H1 (cell line): ENCODE data around the gene MBOAT2. TPM values are rescaled to one million over a fixed set of nuclear protein-coding genes. Genes with fewer than 3 reads are reported as not detected.

Experiments used
- CTCF ChIA-PET: fragments of 300-600 bp; sonication (Branson Sonifier 250); formaldehyde crosslinking; loops from one replicate; lab custom pipeline; 2021; ENCODE audit not compliant: partially characterized antibody; lab: Charles Lee
- POLR2A ChIA-PET: fragments of 300-600 bp; sonication (Branson Sonifier 250); formaldehyde crosslinking; loops from one replicate; lab custom pipeline; 2021; ENCODE audit warnings: inconsistent platforms; ENCODE audit not compliant: partially characterized antibody; lab: Charles Lee
- DNase-seq, 2 experiments: peaks; one replicate each; pipeline versions ENCODE4 v3.0.0 to v3.0.0-alpha.2; 2010 to 2022; ENCODE audit warnings: low spot score in 2 of 2, low read depth in 1 of 2, mixed read lengths in 1 of 2
- FAIRE-seq: peaks from 2 replicates; lab custom pipeline; 2011; peaks lifted over from hg19 to GRCh38; lab: Jason Lieb, UNC
- H2AFZ ChIP-seq: 2 replicates; pipeline ENCODE4 v1.8.1; 2012; ENCODE audit warnings: low read length, inconsistent platforms
- H2AK5ac ChIP-seq: 2 replicates; pipeline ENCODE4 v1.6.1; 2013; ENCODE audit warnings: low read depth, low read length
- H2BK120ac ChIP-seq: replicated peaks from 2 replicates; pipeline ENCODE3; 2013; ENCODE audit warnings: low read depth, low read length, inconsistent platforms
- H2BK12ac ChIP-seq: 2 replicates; pipeline ENCODE4 v1.6.1; 2013; ENCODE audit warnings: low read depth, low read length
- H2BK15ac ChIP-seq: 2 replicates; pipeline ENCODE4 v1.6.1; 2013; ENCODE audit warnings: low read length
- H2BK20ac ChIP-seq: 2 replicates; pipeline ENCODE4 v1.6.1; 2013; ENCODE audit warnings: low read length
- H2BK5ac ChIP-seq: 2 replicates; pipeline ENCODE4 v1.6.1; 2013; ENCODE audit warnings: low read depth, low read length
- H3K14ac ChIP-seq: 2 replicates; pipeline ENCODE4 v1.6.1; 2013; ENCODE audit warnings: inconsistent platforms; ENCODE audit not compliant: insufficient read length
- H3K18ac ChIP-seq: 2 replicates; pipeline ENCODE4 v1.6.1; 2013; ENCODE audit warnings: low read length; ENCODE audit errors: extremely low read depth
- H3K23ac ChIP-seq: 2 replicates; pipeline ENCODE4 v1.6.1; 2013; ENCODE audit warnings: inconsistent platforms; ENCODE audit not compliant: insufficient read length
- H3K23me2 ChIP-seq: 2 replicates; pipeline ENCODE4 v1.6.1; 2013; ENCODE audit warnings: low read depth, low read length
- H3K27ac ChIP-seq: 2 replicates; pipeline ENCODE4 v1.6.1; 2011; ENCODE audit warnings: low read depth, low read length, inconsistent platforms
- H3K27me3 ChIP-seq, 4 experiments: replicated peaks in 1 of 4; 1 replicate in 1 of 4; 2 replicates in 3 of 4; pipeline versions ENCODE4 v1.6.1 to v1.8.1; 2011 to 2013; ENCODE audit warnings: low read length in 3 of 4, mild to moderate bottlenecking in 3 of 4, inconsistent platforms in 2 of 4, mixed read lengths in 2 of 4, moderate library complexity in 1 of 4; ENCODE audit not compliant: control insufficient read depth in 3 of 4, insufficient read depth in 3 of 4; ENCODE audit errors: extremely low read depth in 1 of 4
- H3K36me3 ChIP-seq, 4 experiments: 2 replicates each; pipeline versions ENCODE4 v1.6.1 to v1.8.1; 2011 to 2013; ENCODE audit warnings: mild to moderate bottlenecking in 4 of 4, low read length in 3 of 4, moderate library complexity in 2 of 4, control low read depth in 1 of 4, inconsistent platforms in 1 of 4; ENCODE audit not compliant: insufficient read depth in 4 of 4, control insufficient read depth in 2 of 4
- H3K4ac ChIP-seq: replicated peaks from 2 replicates; pipeline ENCODE3; 2013; ENCODE audit warnings: low read length, low read depth, mixed read lengths, inconsistent platforms; ENCODE audit not compliant: insufficient read length
- H3K4me1 ChIP-seq, 4 experiments: replicated peaks in 1 of 4; 1 replicate in 1 of 4; 2 replicates in 3 of 4; pipeline versions ENCODE4 v1.6.1 to v1.8.1; 2011 to 2013; ENCODE audit warnings: low read length in 3 of 4, inconsistent platforms in 2 of 4, mixed read lengths in 1 of 4; ENCODE audit not compliant: insufficient read depth in 4 of 4, control insufficient read depth in 3 of 4
- H3K4me2 ChIP-seq, 2 experiments: 2 replicates each; pipeline versions ENCODE4 v1.6.1 to v1.8.1; 2011 to 2013; ENCODE audit warnings: low read depth in 2 of 2, low read length in 2 of 2, control low read depth in 1 of 2, inconsistent platforms in 1 of 2, mild to moderate bottlenecking in 1 of 2; ENCODE audit not compliant: insufficient read depth in 1 of 2
- H3K4me3 ChIP-seq, 4 experiments: fragments of 200-600, 300-600 bp in 1 of 4; sonication (generic), shearing (Covaris generic), sonication (Bioruptor Twin) in 1 of 4; 2 replicates each; pipeline versions ENCODE4 v1.5.1 to v1.8.1; 2011 to 2016; ENCODE audit warnings: low read length in 4 of 4, low read depth in 3 of 4, control low read depth in 2 of 4, inconsistent platforms in 2 of 4, mild to moderate bottlenecking in 2 of 4, mixed read lengths in 1 of 4, moderate library complexity in 1 of 4; ENCODE audit not compliant: insufficient read depth in 2 of 4; ENCODE audit errors: extremely low read depth in 1 of 4
- H3K56ac ChIP-seq: replicated peaks from 2 replicates; pipeline ENCODE3; 2013; ENCODE audit warnings: low read depth, mild to moderate bottlenecking, mixed read lengths, low read length, inconsistent platforms; ENCODE audit not compliant: insufficient read length
- H3K79me1 ChIP-seq: 2 replicates; pipeline ENCODE4 v1.6.1; 2013; ENCODE audit warnings: low read depth, low read length, control low read depth
- H3K79me2 ChIP-seq, 2 experiments: 2 replicates each; pipeline versions ENCODE4 v1.6.1 to v1.8.1; 2012 to 2013; ENCODE audit warnings: low read length in 2 of 2, mild to moderate bottlenecking in 2 of 2, inconsistent platforms in 1 of 2; ENCODE audit not compliant: insufficient read depth in 2 of 2, control insufficient read depth in 1 of 2
- H3K9ac ChIP-seq, 4 experiments: replicated peaks in 1 of 4; 1 replicate in 1 of 4; 2 replicates in 3 of 4; pipeline versions ENCODE4 v1.6.1 to v1.8.1; 2011 to 2013; ENCODE audit warnings: low read depth in 3 of 4, low read length in 3 of 4, control low read depth in 2 of 4, mild to moderate bottlenecking in 2 of 4, moderate library complexity in 2 of 4, inconsistent platforms in 1 of 4; ENCODE audit errors: extremely low read depth in 1 of 4
- H3K9me3 ChIP-seq, 2 experiments: 2 replicates each; pipeline versions ENCODE4 v1.6.1 to v1.8.1; 2012 to 2013; ENCODE audit warnings: mild to moderate bottlenecking in 2 of 2, moderate library complexity in 2 of 2, control low read depth in 1 of 2, inconsistent platforms in 1 of 2, low read depth in 1 of 2, low read length in 1 of 2, mixed read lengths in 1 of 2; ENCODE audit not compliant: insufficient read depth in 2 of 2
- H4K20me1 ChIP-seq, 2 experiments: replicated peaks in 1 of 2; 2 replicates each; pipeline versions ENCODE3 to v1.8.1; 2011 to 2013; ENCODE audit warnings: inconsistent platforms in 2 of 2, low read length in 2 of 2, mild to moderate bottlenecking in 1 of 2; ENCODE audit not compliant: insufficient read depth in 2 of 2, control insufficient read depth in 1 of 2
- H4K5ac ChIP-seq: 2 replicates; pipeline ENCODE4 v1.6.1; 2013; ENCODE audit warnings: low read length, low read depth, mixed read lengths, inconsistent platforms; ENCODE audit not compliant: insufficient read length
- H4K8ac ChIP-seq: 2 replicates; pipeline ENCODE4 v1.8.0; 2013; ENCODE audit warnings: mild to moderate bottlenecking, moderate library complexity, low read length, inconsistent platforms; ENCODE audit not compliant: insufficient read depth; ENCODE audit errors: extremely low read depth
- H4K91ac ChIP-seq: replicated peaks from 2 replicates; pipeline ENCODE3; 2013; ENCODE audit warnings: low read length, mixed read lengths, inconsistent platforms; ENCODE audit not compliant: insufficient read length
- CHD7 ChIP-seq: fragments of 300-600 bp; sonication (generic); IDR thresholded peaks from 2 replicates; pipeline ENCODE4 v1.7.1; 2012; ENCODE audit warnings: low read length, moderate library complexity, mild to moderate bottlenecking, inconsistent platforms; ENCODE audit not compliant: insufficient replicate concordance
- WGBS, 2 experiments: shearing (Covaris generic) in 1 of 2; methylation state at CpG; one replicate each; pipeline versions ENCODE4 v1.1.6 to v1.1.7; 2013 to 2015; ENCODE audit warnings: low lambda C conversion rate in 2 of 2, mixed read lengths in 2 of 2, inconsistent platforms in 1 of 2, low coverage in 1 of 2, missing lambda C conversion rate in 1 of 2; ENCODE audit not compliant: insufficient replicate concordance in 2 of 2, insufficient coverage in 1 of 2, insufficient read length in 1 of 2; ENCODE audit errors: extremely low coverage in 1 of 2, missing lambda C conversion rate in 1 of 2; 5-methylcytosine and 5-hydroxymethylcytosine counted together
- polyA plus RNA-seq, 7 experiments: library from polyadenylated mRNA; depleted of rRNA in 3 of 7; stranded (reverse) in 5 of 7; unstranded in 2 of 7; fragments of >200 nt in 5 of 7; fragments of 200-250 nt in 2 of 7; gene quantifications; 1 replicate in 5 of 7; 2 replicates in 1 of 7; 4 replicates in 1 of 7; pipeline versions ENCODE4 v1.2.1 to v1.2.3, GENCODE V29; 2011 to 2013; ENCODE audit warnings: missing spikeins in 2 of 7, mixed read lengths in 2 of 7
- total RNA-seq: library from RNA; stranded (reverse); fragmentation: NEBNext Ultra II Directional; extraction: Animal tissue kit (Norgen Biotek cat#: 25700); gene quantifications from 2 replicates; pipeline ENCODE4 v1.2.1, GENCODE V29; 2021

The MBOAT2 gene
- total and polyA plus RNA-seq, 2 of the 8 experiments (the other 6 are each of a cell fraction or from before 2014, with no cell fraction given), result 11.2 to 23.4 TPM

DNA sequence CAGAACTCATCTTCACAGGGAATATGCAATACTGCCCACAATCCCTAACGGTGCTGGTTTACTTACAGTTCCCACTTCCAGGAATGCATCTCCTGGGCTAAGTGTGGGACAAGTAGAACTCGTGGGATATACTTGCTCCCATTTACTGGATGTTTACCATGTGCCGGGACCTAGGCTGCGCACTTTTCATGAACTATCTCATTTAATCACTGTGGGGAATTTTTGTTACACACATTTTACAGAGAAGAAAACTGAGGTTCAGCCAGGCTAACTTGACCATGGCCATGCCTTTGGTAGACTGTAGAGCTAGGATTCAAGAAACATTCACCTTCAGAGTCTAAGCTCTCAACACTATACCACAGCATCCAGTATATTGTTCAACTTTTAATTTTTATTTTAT lies 24.4 kb upstream of the MBOAT2 start:
- ChIA-PET POLR2A (no interaction called here), CTCF (no interaction called here)
- no peak overlapping the region for H3K9ac ChIP-seq
- no peak overlapping the region for H2BK20ac ChIP-seq
- DNase-seq (no peak), FAIRE-seq (no peak)
- no peaks in the 10 kb centered on the region for H3K9me3 ChIP-seq
- H3K18ac ChIP-seq, result no peak overlapping the region
- H3K27me3 ChIP-seq, result no peaks in the 10 kb centered on the region
- H2AK5ac ChIP-seq, result no peak overlapping the region
- no peak overlapping the region for H3K23ac ChIP-seq
- no peak overlapping the region for H4K5ac ChIP-seq
- no peak overlapping the region for H4K8ac ChIP-seq
- no peak overlapping the region for H2BK120ac ChIP-seq
- no peak overlapping the region for H3K4me3 ChIP-seq
- 89% methylated on average over 4 of the region's 4 CpGs; no CpG with 5 or more reads in 1 of the 2 experiments for WGBS, 2 experiments
- H3K36me3 ChIP-seq, result no peaks in the 10 kb centered on the region
- H2AFZ ChIP-seq, result no peak overlapping the region
- H3K23me2 ChIP-seq, result no peaks in the 10 kb centered on the region
- H2BK5ac ChIP-seq, result no peak overlapping the region
- no peaks in the 10 kb centered on the region for H3K79me2 ChIP-seq
- H4K91ac ChIP-seq, result no peak overlapping the region
- no peak overlapping the region for H3K56ac ChIP-seq
- H4K20me1 ChIP-seq, result no peaks in the 10 kb centered on the region
- H2BK12ac ChIP-seq, result no peak overlapping the region
- H3K27ac ChIP-seq, result no peak overlapping the region
- H3K4me1 ChIP-seq, result no peaks in the 10 kb centered on the region
- H2BK15ac ChIP-seq, result no peak overlapping the region
- no peak overlapping the region for H3K4ac ChIP-seq
- no peak overlapping the region for H3K14ac ChIP-seq
- no peak overlapping the region for H3K4me2 ChIP-seq
- H3K79me1 ChIP-seq, result no peaks in the 10 kb centered on the region
- TF ChIP-seq CHD7, result no peak
